ENCODE measurements around the gene BCAS1.

The BCAS1 gene

DNA sequence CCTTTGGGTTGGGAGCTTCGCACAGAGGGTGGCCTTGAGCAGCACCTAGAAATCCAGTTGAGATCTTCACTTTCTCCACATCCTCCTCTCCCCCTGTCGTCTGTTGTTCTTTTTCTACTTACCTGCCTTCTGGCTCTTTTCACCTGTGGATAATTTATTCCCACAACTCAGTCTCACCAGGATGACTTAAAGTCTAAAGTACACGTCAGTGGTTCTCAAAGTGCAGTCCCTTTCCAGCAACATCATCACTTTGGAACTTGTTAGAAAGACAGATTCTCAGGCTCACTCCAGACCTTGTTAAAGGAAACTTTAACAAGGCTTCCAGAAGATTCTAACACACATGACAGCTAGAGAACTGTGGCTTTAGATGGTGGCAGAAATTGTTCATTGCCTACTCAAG lies 27.7 kb upstream of the BCAS1 start:
- Histone ChIP-seq H3K4me1 (no peaks in the 10 kb centered on the region), H3K9me3 (no peaks in the 10 kb centered on the region), H3K4me3 (ENCODE audit: low read depth, low read length) (no peak overlapping the region), H3K27me3 (no peaks in the 10 kb centered on the region), H3K36me3 (no peaks in the 10 kb centered on the region)
- no peak for DNase-seq
- TF ChIP-seq, protein P1, sequence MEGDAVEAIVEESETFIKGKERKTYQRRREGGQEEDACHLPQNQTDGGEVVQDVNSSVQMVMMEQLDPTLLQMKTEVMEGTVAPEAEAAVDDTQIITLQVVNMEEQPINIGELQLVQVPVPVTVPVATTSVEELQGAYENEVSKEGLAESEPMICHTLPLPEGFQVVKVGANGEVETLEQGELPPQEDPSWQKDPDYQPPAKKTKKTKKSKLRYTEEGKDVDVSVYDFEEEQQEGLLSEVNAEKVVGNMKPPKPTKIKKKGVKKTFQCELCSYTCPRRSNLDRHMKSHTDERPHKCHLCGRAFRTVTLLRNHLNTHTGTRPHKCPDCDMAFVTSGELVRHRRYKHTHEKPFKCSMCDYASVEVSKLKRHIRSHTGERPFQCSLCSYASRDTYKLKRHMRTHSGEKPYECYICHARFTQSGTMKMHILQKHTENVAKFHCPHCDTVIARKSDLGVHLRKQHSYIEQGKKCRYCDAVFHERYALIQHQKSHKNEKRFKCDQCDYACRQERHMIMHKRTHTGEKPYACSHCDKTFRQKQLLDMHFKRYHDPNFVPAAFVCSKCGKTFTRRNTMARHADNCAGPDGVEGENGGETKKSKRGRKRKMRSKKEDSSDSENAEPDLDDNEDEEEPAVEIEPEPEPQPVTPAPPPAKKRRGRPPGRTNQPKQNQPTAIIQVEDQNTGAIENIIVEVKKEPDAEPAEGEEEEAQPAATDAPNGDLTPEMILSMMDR (IDR thresholded peaks at IDR 0.05; ENCODE audit: low read depth, low read length), result no peak

DNA sequence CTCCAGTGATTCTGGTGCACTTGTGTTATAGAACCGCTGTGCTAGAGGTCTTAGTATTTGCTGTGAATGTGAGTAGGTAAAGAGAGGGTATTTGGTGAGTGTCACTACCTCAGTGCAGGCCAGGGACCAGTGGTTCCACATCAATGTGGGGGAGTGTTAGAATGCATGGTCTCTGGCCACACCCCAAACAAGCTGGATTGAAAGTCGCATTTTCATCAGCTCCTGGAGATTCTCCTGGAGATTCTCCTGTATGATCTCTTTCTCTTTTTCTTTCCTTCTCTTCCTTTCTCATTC lies 26.8 kb upstream of the BCAS1 start:
- no peak for DNase-seq
- TF ChIP-seq, protein P1 (IDR thresholded peaks at IDR 0.05; ENCODE audit: low read depth, low read length), result no peak
- H3K36me3 ChIP-seq, result no peaks in the 10 kb centered on the region
- no peaks in the 10 kb centered on the region for H3K9me3 ChIP-seq
- H3K27me3 ChIP-seq, result no peaks in the 10 kb centered on the region
- no peaks in the 10 kb centered on the region for H3K4me1 ChIP-seq
- no peak overlapping the region for H3K4me3 ChIP-seq (ENCODE audit: low read depth, low read length)

DNA sequence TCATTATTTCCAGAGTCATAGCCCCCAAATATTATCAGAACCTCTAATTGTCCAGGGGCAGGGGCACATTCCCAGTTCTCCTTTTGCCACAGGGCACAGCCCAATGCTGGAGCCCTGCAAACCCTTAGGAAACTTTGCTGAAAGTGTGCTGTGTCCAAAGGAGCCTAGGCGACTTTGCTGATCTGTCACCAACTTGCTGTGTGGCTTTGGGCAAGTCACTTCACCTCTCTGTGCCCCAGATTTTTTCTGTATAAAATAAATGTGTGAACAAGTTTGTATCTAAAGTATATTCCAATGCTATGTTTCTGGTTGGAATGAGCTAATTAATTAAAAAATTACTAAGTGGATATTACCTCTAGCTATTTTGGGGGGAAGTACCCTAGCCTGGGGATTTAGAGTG lies 25.4 kb upstream of the BCAS1 start:
- Histone ChIP-seq H3K27me3 (no peaks in the 10 kb centered on the region), H3K9me3 (no peaks in the 10 kb centered on the region), H3K36me3 (no peaks in the 10 kb centered on the region), H3K4me1 (no peaks in the 10 kb centered on the region), H3K4me3 (ENCODE audit: low read depth, low read length) (no peak overlapping the region)
- DNase-seq, result no peak
- TF ChIP-seq, protein P1 (IDR thresholded peaks at IDR 0.05; ENCODE audit: low read depth, low read length), result no peak

DNA sequence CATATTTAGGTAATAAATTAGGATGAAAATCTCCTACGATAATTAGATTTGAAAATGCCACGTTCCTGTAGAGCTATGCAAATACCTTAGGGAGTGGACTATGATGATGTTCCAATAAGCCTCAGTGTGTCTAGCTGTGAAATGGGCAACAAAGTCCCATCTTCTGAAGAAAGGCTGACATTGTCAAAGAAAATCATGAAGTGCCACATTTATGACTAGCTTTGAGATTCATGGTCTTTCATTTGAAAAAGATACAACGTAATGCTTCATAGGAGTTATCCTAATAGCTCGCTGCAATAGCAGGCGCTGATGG lies 23.8 kb upstream of the BCAS1 start:
- Histone ChIP-seq H3K4me1 (no peaks in the 10 kb centered on the region), H3K9me3 (no peaks in the 10 kb centered on the region), H3K36me3 (no peaks in the 10 kb centered on the region), H3K27me3 (no peaks in the 10 kb centered on the region), H3K4me3 (ENCODE audit: low read depth, low read length) (no peak overlapping the region)
- no peak for DNase-seq
- TF ChIP-seq, protein P1 (IDR thresholded peaks at IDR 0.05; ENCODE audit: low read depth, low read length), result no peak

DNA sequence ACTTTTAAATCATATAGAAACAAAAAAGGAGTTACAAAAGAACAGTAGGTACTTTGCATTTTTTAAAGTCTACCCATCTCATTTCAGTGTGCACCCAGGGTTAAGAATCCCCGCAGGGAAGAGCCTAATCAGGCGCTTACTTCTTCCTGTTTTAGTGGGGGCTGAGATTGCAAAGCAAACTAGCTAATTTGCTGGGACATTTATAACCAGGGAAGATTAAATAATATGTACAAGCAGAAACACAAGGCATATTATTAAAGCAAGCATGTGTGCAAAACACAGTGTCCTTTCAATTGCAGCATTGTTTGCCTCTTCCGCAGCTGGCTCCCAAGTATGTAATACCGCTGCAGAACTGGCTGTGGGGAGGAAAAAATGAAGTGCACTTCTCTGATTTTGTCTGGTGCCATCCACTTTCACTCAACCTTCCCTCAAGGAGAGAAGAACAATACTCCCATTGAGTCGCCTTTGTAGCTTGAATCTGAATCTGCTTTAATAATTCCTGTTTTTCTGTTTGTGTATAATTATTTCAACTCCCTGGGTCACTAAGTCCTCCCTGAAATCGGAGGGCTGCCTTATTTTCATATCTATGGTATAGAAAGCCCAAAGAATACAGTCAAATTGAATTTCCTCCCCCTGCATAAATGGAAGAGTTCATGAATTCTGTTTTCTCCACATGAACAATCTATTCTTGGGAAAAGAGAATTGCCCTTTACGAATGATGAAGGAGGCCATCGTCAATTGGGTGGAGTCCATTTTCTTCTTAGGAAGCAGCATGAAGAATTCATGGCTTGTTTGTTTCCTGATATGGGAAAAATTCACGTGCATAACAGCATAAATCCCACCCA lies 23.3 kb upstream of the BCAS1 start:
- no peak for DNase-seq
- no peaks in the 10 kb centered on the region for H3K27me3 ChIP-seq
- no peaks in the 10 kb centered on the region for H3K36me3 ChIP-seq
- TF ChIP-seq, protein P1 (IDR thresholded peaks at IDR 0.05; ENCODE audit: low read depth, low read length), result no peak
- no peaks in the 10 kb centered on the region for H3K9me3 ChIP-seq
- no peak overlapping the region for H3K4me3 ChIP-seq (ENCODE audit: low read depth, low read length)
- no peaks in the 10 kb centered on the region for H3K4me1 ChIP-seq

DNA sequence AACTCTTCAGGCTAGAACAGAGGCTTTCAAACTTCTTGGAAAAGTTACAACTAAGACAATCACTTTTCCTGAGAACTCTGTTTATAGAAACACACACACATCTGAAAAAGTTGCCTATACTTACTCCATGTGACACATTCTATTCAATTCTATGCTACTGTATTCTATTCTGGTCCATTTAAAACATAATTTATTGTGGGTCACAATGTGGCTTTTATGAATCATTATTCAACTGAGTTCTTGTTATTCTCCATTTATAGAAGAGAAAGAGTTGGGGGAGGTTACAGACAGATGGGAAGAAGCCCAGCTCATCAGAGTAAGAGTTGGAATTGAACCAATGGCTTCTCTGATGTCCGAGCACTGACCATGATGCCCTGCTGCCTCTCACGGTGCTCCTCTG lies 21.6 kb upstream of the BCAS1 start:
- no peak for DNase-seq
- no peaks in the 10 kb centered on the region for H3K27me3 ChIP-seq
- H3K36me3 ChIP-seq, result no peaks in the 10 kb centered on the region
- H3K4me1 ChIP-seq, result no peaks in the 10 kb centered on the region
- TF ChIP-seq, protein P1 (IDR thresholded peaks at IDR 0.05; ENCODE audit: low read depth, low read length), result no peak
- no peak overlapping the region for H3K4me3 ChIP-seq (ENCODE audit: low read depth, low read length)
- no peaks in the 10 kb centered on the region for H3K9me3 ChIP-seq
